Activated CD4-positive, alpha-beta T cell treated with anti-CD3 and anti-CD28 coated beads for 24 hours (primary cell): ENCODE data around the gene USP25.

ENCODE experiments used
- DNase-seq, 2 donors: peaks; one replicate each; pipeline ENCODE4 v3.0.0-alpha.2; 2020; ENCODE audit warnings: low read depth in 2 of 2

Gene USP25

GRCh38 chr21:15809818-15810217 is 80.0 kb downstream of the USP25 start:
- no peak for DNase-seq

- DNase-seq = no peak
Measured at GRCh38 chr21:15815285-15815684, 85.5 kb downstream of the USP25 start.

- DNase-seq = no peak
Measured at GRCh38 chr21:15820327-15820726, 90.5 kb downstream of the USP25 start.

GRCh38 chr21:15820852-15821379 is 91.1 kb downstream of the USP25 start:
- DNase-seq = no peak

- no peak for DNase-seq
Measured at GRCh38 chr21:15823486-15824150, 93.8 kb downstream of the USP25 start.

- no peak for DNase-seq
Measured at GRCh38 chr21:15825700-15826099, 95.9 kb downstream of the USP25 start.

GRCh38 chr21:15826147-15826780 is 96.5 kb downstream of the USP25 start:
- DNase-seq = no peak

- DNase-seq = no peak
Measured at GRCh38 chr21:15826908-15827601, 97.3 kb downstream of the USP25 start.

GRCh38 chr21:15831497-15831896 is 101.7 kb downstream of the USP25 start:
- DNase-seq = no peak

GRCh38 chr21:15837645-15838044 is 107.9 kb downstream of the USP25 start:
- DNase-seq = no peak

GRCh38 chr21:15839026-15839425 is 109.2 kb downstream of the USP25 start:
- no peak for DNase-seq

- DNase-seq = no peak
Measured at GRCh38 chr21:15839601-15840000, 109.8 kb downstream of the USP25 start.

GRCh38 chr21:15840406-15840805 is 110.6 kb downstream of the USP25 start:
- no peak for DNase-seq

GRCh38 chr21:15841856-15842564 is 112.2 kb downstream of the USP25 start:
- no peak for DNase-seq

- no peak for DNase-seq
Measured at GRCh38 chr21:15842565-15842880, 112.7 kb downstream of the USP25 start.

- no peak for DNase-seq
Measured at GRCh38 chr21:15843766-15844165, 114.0 kb downstream of the USP25 start.

- DNase-seq = no peak
Measured at GRCh38 chr21:15848634-15849560, 119.1 kb downstream of the USP25 start.

- no peak for DNase-seq
Measured at GRCh38 chr21:15849927-15850326, 120.1 kb downstream of the USP25 start.

- no peak for DNase-seq
Measured at GRCh38 chr21:15850645-15851044, 120.9 kb downstream of the USP25 start.

- DNase-seq = no peak
Measured at GRCh38 chr21:15852146-15852545, 122.4 kb downstream of the USP25 start.

- DNase-seq = no peak
Measured at GRCh38 chr21:15853126-15853525, 123.3 kb downstream of the USP25 start.
